NCI-H1048 (cell line): Measurements from ENCODE around the gene TEAD1.

ENCODE experiments used
- DNase-seq: peaks from one replicate; lab custom pipeline; 2025; lab: John Stamatoyannopoulos, UW

The TEAD1 gene

GRCh38 chr11:12764187-12764914, 90.1 kb downstream of the TEAD1 start:
- DNase-seq: no peak

GRCh38 chr11:12765428-12765827, 91.2 kb downstream of the TEAD1 start:
- no peak for DNase-seq

GRCh38 chr11:12767027-12767426, 92.8 kb downstream of the TEAD1 start:
- no peak for DNase-seq

- no peak for DNase-seq
These were observed 93.4 kb downstream of the TEAD1 start for GRCh38 chr11:12767577-12767976.

GRCh38 chr11:12768726-12769673, 94.8 kb downstream of the TEAD1 start:
- no peak for DNase-seq

GRCh38 chr11:12769834-12770345, 95.7 kb downstream of the TEAD1 start:
- no peak for DNase-seq

GRCh38 chr11:12770435-12770834, 96.2 kb downstream of the TEAD1 start:
- DNase-seq: no peak

GRCh38 chr11:12770966-12771597, 96.9 kb downstream of the TEAD1 start:
- no peak for DNase-seq

- no peak for DNase-seq
These were observed 97.7 kb downstream of the TEAD1 start for GRCh38 chr11:12771875-12772274.

GRCh38 chr11:12772324-12772723, 98.1 kb downstream of the TEAD1 start:
- no peak for DNase-seq

GRCh38 chr11:12773591-12773990, 99.4 kb downstream of the TEAD1 start:
- no peak for DNase-seq

GRCh38 chr11:12775955-12776354, 101.7 kb downstream of the TEAD1 start:
- DNase-seq: no peak

- no peak for DNase-seq
These were observed 103.1 kb downstream of the TEAD1 start for GRCh38 chr11:12777208-12777874.

GRCh38 chr11:12778240-12778905, 104.2 kb downstream of the TEAD1 start:
- no peak for DNase-seq

- DNase-seq: no peak
These were observed 109.5 kb downstream of the TEAD1 start for GRCh38 chr11:12783765-12784164.

GRCh38 chr11:12784445-12784844, 110.2 kb downstream of the TEAD1 start:
- DNase-seq: no peak

- DNase-seq: no peak
These were observed 110.8 kb downstream of the TEAD1 start for GRCh38 chr11:12784987-12785386.

- DNase-seq: no peak
These were observed 111.7 kb downstream of the TEAD1 start for GRCh38 chr11:12785901-12786300.

GRCh38 chr11:12786450-12786849, 112.2 kb downstream of the TEAD1 start:
- DNase-seq: no peak

GRCh38 chr11:12786891-12787290, 112.7 kb downstream of the TEAD1 start:
- DNase-seq: no peak

- no peak for DNase-seq
These were observed 113.6 kb downstream of the TEAD1 start for GRCh38 chr11:12787847-12788246.
